ENCODE results near the gene NEK2. TPM values are rescaled to one million over a fixed set of nuclear protein-coding genes. Genes with fewer than 3 reads are reported as not detected.

Gene NEK2
- total RNA-seq, 1 donor from 2014 or later: 3.9 TPM

GRCh38 chr1:211676106-211676583 lies 724 bp upstream of the NEK2 start:
- Mint-ChIP-seq H3K27me3 (ENCODE audit: unreplicated experiment) (peaks cover 1% of the 10 kb centered on the region), H3K4me3 (ENCODE audit: unreplicated experiment) (peak overlapping the region; percentile 93), H3K4me1 (ENCODE audit: unreplicated experiment) (peaks cover 2% of the 10 kb centered on the region), H3K27ac (ENCODE audit: unreplicated experiment) (peak overlapping the region; percentile 85), H3K9me3 (ENCODE audit: unreplicated experiment) (no peaks in the 10 kb centered on the region), H3K36me3 (ENCODE audit: low read depth, unreplicated experiment) (no peaks in the 10 kb centered on the region)
- DNase-seq (ENCODE audit: low spot score): no peak
- TF ChIP-seq CTCF (IDR thresholded peaks at IDR 0.05; ENCODE audit: unreplicated experiment): no peak

GRCh38 chr1:211667065-211667617 lies 8.3 kb downstream of the NEK2 start:
- H3K27me3 Mint-ChIP-seq (ENCODE audit: unreplicated experiment): no peaks in the 10 kb centered on the region
- DNase-seq (ENCODE audit: low spot score): no peak
- no peak overlapping the region for H3K27ac Mint-ChIP-seq (ENCODE audit: unreplicated experiment)
- H3K4me1 Mint-ChIP-seq (ENCODE audit: unreplicated experiment): no peaks in the 10 kb centered on the region
- TF ChIP-seq CTCF (IDR thresholded peaks at IDR 0.05; ENCODE audit: unreplicated experiment): no peak
- no peak overlapping the region for H3K4me3 Mint-ChIP-seq (ENCODE audit: unreplicated experiment)
- no peaks in the 10 kb centered on the region for H3K9me3 Mint-ChIP-seq (ENCODE audit: unreplicated experiment)
- H3K36me3 Mint-ChIP-seq (ENCODE audit: low read depth, unreplicated experiment): no peaks in the 10 kb centered on the region

GRCh38 chr1:211660718-211661222 lies 14.7 kb downstream of the NEK2 start:
- H3K27ac Mint-ChIP-seq (ENCODE audit: unreplicated experiment): no peak overlapping the region
- H3K27me3 Mint-ChIP-seq (ENCODE audit: unreplicated experiment): peaks cover 1% of the 10 kb centered on the region
- no peak for TF ChIP-seq CTCF (IDR thresholded peaks at IDR 0.05; ENCODE audit: unreplicated experiment)
- H3K4me1 Mint-ChIP-seq (ENCODE audit: unreplicated experiment): no peaks in the 10 kb centered on the region
- H3K4me3 Mint-ChIP-seq (ENCODE audit: unreplicated experiment): no peak overlapping the region
- no peaks in the 10 kb centered on the region for H3K9me3 Mint-ChIP-seq (ENCODE audit: unreplicated experiment)
- no peak for DNase-seq (ENCODE audit: low spot score)
- no peaks in the 10 kb centered on the region for H3K36me3 Mint-ChIP-seq (ENCODE audit: low read depth, unreplicated experiment)

- no peak overlapping the region for H3K27ac Mint-ChIP-seq (ENCODE audit: unreplicated experiment)
- no peak for TF ChIP-seq CTCF (IDR thresholded peaks at IDR 0.05; ENCODE audit: unreplicated experiment)
- H3K27me3 Mint-ChIP-seq (ENCODE audit: unreplicated experiment): peaks cover 1% of the 10 kb centered on the region
- H3K4me3 Mint-ChIP-seq (ENCODE audit: unreplicated experiment): no peak overlapping the region
- H3K9me3 Mint-ChIP-seq (ENCODE audit: unreplicated experiment): no peaks in the 10 kb centered on the region
- H3K4me1 Mint-ChIP-seq (ENCODE audit: unreplicated experiment): no peaks in the 10 kb centered on the region
- H3K36me3 Mint-ChIP-seq (ENCODE audit: low read depth, unreplicated experiment): no peaks in the 10 kb centered on the region
- DNase-seq (ENCODE audit: low spot score): no peak
Observed at GRCh38 chr1:211656728-211657127, 18.7 kb downstream of the NEK2 start.

Measured in endothelial cell (in vitro differentiated cells).